ENCODE measurements around the gene SAPCD1.
"Not testable (repeated sequence)": the region's sequence is repeated elsewhere in the genome, so short reads cannot be mapped to it uniquely, and the experiment has no call there.

SAPCD1 gene

DNA sequence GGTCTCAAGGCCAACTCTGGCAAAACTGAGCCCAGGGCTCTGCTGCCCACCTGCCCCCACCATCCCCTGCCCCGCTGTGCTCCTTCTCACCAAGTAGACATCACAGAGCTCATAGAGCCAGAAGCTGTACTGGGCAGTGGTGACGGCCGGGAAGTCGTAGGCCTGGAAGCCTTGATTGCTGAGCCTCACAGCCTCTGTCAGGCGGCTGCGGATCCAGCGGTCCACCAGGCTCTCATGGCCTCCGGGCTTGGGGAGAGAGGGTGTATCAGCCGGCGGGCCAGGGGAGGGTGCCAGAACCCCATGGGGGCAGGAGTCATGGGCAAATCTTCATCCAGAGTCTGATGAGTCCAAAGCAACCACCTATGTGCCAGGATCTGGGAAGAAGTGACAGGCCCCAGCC is 17.5 kb downstream of the SAPCD1 start:
- no peak for DNase-seq

DNA sequence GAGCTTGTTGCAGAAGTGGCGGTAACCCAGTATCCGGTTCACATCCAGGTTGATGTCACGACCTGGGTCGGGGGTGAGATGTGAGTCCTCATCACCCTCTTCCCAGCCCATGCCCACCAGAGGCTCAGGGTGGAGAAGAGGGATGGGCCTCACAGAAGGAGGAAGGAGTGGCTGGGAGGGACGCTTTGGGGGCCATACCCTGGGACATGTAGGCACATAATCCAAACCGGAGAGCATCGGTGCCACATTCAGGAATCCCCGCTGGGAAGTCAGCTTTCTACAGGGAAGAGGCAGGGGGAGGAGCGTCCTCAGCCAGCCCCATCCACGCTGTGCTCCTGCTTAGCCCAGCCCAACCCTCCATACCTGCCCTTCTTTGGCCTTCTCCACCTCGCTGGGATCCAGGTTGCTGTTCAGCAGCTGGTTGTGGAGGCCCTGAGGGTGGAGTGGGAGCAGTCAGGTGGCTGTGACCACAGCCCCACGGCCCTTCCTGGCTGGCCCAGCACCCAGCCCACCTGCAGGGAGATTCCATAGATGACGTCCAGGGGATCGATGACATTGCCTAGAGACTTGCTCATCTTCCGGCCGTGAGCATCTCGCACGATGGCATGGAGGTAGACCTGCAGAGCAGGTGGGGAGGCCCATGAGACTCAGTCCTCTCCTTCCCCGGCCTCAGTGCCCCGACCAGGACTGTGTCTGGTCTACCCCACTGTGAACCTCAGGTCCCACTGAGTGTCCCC is 18.2 kb downstream of the SAPCD1 start:
- no peak for DNase-seq

GRCh38 chr6:31781244-31782125 is 19.0 kb downstream of the SAPCD1 start:
- DNase-seq = no peak

DNA sequence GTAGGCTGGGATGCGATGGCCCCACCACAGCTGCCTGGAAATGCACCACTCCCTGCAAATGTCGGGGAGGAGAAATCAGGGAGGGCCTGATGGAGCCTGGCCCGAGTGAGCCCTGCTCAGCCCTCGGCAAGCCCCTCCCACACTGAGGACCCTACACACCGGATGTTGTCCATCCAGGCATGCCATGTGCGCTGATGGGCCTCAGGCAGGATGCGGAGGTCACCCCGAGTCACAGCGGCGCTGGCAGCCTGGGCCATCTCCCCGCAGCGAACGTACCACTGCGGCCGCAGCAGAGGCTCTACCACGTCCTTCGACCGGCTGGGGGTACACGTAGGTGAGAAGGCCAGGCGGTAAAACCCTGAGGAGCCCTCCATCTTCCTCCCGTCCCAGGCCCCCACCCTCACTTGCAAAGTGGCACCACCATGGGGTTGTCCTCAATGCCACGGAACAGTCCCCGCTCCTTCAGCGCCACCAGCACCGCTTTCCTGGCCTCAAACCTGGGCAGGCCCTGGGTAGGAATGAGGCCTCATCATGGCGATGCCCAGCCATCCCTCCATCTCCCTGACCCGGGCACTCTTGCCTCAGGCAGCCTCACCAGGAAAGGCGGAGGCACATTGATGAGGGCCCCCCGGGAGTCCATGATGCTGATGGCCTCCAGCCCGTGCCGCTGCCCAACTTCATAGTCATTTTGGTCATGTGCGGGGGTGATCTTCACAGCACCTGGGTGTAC is 19.8 kb downstream of the SAPCD1 start:
- no peak for DNase-seq

- no peak for DNase-seq
Measured at GRCh38 chr6:31784098-31784925, 21.9 kb downstream of the SAPCD1 start.

DNA sequence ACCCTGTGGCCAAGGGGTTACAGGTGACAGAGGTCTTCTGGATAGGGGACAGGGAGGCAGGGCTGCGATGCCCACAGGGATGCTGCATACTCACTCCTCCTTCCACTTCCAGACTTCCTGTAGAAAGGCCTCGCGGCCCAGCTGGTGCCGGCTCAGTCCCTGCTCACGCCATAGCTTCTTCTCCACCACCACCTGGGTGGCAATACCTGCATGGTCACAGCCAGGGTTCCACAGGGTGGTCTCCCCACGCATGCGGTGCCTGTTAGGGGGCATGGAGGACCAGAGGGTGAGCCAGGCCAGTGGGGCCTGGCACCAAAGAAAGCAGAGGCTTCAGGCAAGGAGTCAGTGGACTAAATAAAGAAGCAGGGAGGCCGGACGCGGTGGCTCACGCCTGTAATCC is 23.0 kb downstream of the SAPCD1 start:
- no peak for DNase-seq

- peak; percentile 36 for DNase-seq
Measured at GRCh38 chr6:31791324-31792089, 29.1 kb downstream of the SAPCD1 start.

- no peak for DNase-seq
Measured at GRCh38 chr6:31792090-31792374, 29.6 kb downstream of the SAPCD1 start.

DNA sequence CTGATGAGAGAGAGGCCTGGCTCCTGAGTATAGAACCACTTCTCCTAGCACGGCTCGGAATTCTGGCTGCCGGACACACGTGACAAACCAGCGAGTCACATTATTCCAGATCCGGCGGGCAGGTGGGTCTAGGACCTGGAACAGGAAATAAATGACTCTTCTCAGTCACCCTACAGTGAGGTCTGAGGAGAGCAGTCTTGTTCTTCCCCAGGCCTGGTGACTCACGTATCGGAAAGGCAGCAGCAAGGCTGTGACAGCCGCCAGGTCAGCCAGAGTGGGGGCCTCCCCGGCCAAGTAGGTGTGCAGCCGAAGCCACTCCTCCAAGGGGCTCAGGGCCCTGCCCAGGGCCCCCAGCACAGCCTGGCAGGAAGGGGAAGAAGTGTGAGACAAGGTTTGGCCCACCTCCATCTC is 30.3 kb downstream of the SAPCD1 start:
- no peak for DNase-seq

DNA sequence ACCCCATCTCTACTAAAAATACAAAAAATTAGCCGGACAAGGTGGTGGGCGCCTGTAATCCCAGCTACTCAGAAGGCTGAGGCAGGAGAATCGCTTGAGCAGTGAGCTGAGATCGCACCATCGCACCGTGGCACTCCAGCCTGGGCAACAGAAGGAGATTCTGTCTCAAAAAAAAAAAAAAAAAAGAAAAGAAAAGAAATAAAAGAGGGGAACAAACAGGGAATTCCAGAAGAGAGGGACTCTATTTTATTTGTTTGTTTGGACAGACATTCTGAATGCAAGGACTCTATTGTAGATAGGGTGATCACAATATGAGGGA is 31.4 kb downstream of the SAPCD1 start:
- DNase-seq = not testable (repeated sequence)

- no peak for DNase-seq
Measured at GRCh38 chr6:31794294-31794865, 31.9 kb downstream of the SAPCD1 start.

- DNase-seq = no peak
Measured at GRCh38 chr6:31794866-31795615, 32.6 kb downstream of the SAPCD1 start.

- peak; percentile 82 for DNase-seq
Measured at GRCh38 chr6:31795616-31796298, 33.3 kb downstream of the SAPCD1 start, which contains the start of gene VARS1. TSS of gene VARS1 (minus strand) at chr6:31795752. CDS start at chr6:31795217, 535 bp downstream.

GRCh38 chr6:31796993-31797385 is 34.5 kb downstream of the SAPCD1 start:
- no peak for DNase-seq

DNA sequence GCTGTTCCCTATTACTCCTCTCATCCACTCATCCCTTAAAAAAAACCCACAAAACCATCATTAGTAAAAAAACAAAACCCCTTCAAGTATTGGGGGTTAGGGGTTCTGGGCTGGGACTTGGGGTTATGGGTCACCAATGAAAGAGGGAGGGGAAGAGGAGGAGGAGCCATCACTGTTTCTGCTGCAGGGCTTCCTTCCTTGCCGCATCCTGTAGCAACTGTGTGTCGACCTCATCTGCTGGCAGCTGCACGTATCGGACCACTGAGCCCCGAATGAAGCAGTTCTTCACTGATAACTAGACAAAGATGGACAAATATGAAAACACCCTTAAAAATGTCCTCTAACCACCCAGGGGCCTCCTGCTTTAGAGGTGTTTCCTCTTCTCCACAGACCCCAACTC is 35.1 kb downstream of the SAPCD1 start:
- DNase-seq = no peak

GRCh38 chr6:31799781-31800180 is 37.3 kb downstream of the SAPCD1 start:
- DNase-seq = no peak

DNA sequence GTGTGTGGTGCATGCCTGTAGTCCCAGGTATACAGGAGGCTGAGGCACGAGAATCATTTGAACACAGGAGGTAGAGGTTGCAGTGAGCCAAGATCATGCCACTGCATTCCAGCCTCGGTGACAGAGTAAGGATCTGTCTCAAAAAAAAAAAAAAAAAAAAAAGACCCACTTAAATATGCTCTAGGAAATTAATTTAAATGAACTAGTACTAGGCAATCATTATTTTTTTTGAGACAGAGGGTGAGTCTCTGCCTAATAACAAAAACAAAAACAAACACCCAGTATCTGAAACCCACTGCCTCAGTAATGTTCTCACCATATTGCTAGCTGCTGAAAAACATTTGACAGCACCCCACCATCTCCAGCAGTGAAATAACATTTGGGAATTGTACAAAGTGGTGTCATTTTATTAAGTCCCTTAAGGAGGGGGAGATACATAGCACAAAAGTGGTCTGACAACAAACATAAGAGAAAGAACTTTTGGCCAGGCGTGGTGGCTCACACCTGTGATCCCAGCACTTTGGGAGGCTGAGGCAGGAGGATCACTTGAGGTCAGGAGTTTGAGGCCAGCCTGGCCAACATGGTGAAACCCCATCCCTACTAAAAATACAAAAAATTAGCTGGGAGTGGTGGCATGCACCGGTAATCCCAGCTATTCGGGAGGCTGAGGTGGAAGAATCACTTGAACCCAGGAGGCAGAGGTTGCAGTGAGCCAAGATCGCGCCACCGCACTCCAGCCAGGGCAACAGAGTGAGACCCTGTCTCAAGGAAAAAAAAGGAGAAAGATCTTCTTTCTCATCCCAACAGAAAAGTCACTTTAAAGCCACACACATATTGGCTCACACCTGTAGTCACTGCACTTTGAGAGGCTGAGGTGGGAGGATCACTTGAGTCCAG is 38.8 kb downstream of the SAPCD1 start:
- DNase-seq = not testable (repeated sequence)

- no peak for DNase-seq
Measured at GRCh38 chr6:31805939-31806469, 43.5 kb downstream of the SAPCD1 start.
